ENCODE data around the gene TMEM53. TPM values are rescaled to one million over a fixed set of nuclear protein-coding genes. Genes with fewer than 3 reads are reported as not detected.

Gene TMEM53
- polyA plus RNA-seq, 1 of the 3 experiments (the other 2 are of a cell fraction), result 14.9 TPM

- no peaks in the 10 kb centered on the region for H3K9me3 ChIP-seq
- H3K79me2 ChIP-seq (ENCODE audit: insufficient read depth), result peaks cover 9% of the 10 kb centered on the region; the same call in 1 of the 2 replicates
- peak; percentile 27; the same call in 1 of the 2 replicates for TF ChIP-seq RXRA (IDR thresholded peaks at IDR 0.05; ENCODE audit: borderline replicate concordance, low read depth)
- peak; percentile 68 for TF ChIP-seq NFIC (IDR thresholded peaks at IDR 0.05; ENCODE audit: borderline replicate concordance)
- 0 out of 2 replicates have a peak, but pooled peaks have one; percentile 11 for TF ChIP-seq TAF1 (IDR thresholded peaks at IDR 0.05; ENCODE audit: borderline replicate concordance, low read depth, low read length)
- peak; percentile 25; the same call in 1 of the 2 replicates for TF ChIP-seq POLR2AphosphoS5 (IDR thresholded peaks at IDR 0.05; ENCODE audit: low read depth, low read length)
- peak; percentile 18 for TF ChIP-seq TCF12 (IDR thresholded peaks at IDR 0.05)
- 0 out of 2 replicates have a peak, but pooled peaks have one; percentile 9 for TF ChIP-seq JUND (IDR thresholded peaks at IDR 0.05)
- peak; percentile 51; the same call in 1 of the 2 replicates for TF ChIP-seq YY1 (IDR thresholded peaks at IDR 0.05; ENCODE audit: low read depth)
- peak in 1 of 2 experiments; percentile 40; a peak in 1 of 4 replicates for TF ChIP-seq EP300 (IDR thresholded peaks at IDR 0.05; ENCODE audit: borderline replicate concordance in 1 of 2, low read depth in 1 of 2, low read length in 1 of 2)
- TF ChIP-seq TEAD4 (IDR thresholded peaks at IDR 0.05; ENCODE audit: borderline replicate concordance, insufficient read depth), result 0 out of 2 replicates have a peak, but pooled peaks have one; percentile 25
- no peak for TF ChIP-seq SMC3 (IDR thresholded peaks at IDR 0.05; ENCODE audit: low read depth, low read length)
- TF ChIP-seq FOSL2 (IDR thresholded peaks at IDR 0.05; ENCODE audit: borderline replicate concordance, low read depth), result peak; percentile 28; the same call in 1 of the 2 replicates
- TF ChIP-seq, protein P1, sequence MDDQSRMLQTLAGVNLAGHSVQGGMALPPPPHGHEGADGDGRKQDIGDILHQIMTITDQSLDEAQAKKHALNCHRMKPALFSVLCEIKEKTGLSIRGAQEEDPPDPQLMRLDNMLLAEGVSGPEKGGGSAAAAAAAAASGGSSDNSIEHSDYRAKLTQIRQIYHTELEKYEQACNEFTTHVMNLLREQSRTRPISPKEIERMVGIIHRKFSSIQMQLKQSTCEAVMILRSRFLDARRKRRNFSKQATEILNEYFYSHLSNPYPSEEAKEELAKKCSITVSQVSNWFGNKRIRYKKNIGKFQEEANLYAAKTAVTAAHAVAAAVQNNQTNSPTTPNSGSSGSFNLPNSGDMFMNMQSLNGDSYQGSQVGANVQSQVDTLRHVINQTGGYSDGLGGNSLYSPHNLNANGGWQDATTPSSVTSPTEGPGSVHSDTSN (IDR thresholded peaks at IDR 0.05), result peak; percentile 78
- no peak for TF ChIP-seq CHD2 (IDR thresholded peaks at IDR 0.05; ENCODE audit: low read length, partially characterized antibody)
- no peak for TF ChIP-seq RCOR1 (IDR thresholded peaks at IDR 0.05; ENCODE audit: low read length)
- H3K4me3 ChIP-seq (ENCODE audit: low read depth in 2 of 2, low read length in 1 of 2), result no peak overlapping the region
- no peaks in the 10 kb centered on the region for H4K20me1 ChIP-seq (ENCODE audit: insufficient read depth)
- peak overlapping the region in 1 of 2 experiments; percentile 69; a peak in 2 of 4 replicates for H3K27ac ChIP-seq (ENCODE audit: low read depth in 2 of 2, low read length in 1 of 2)
- H3F3A ChIP-seq (replicated peaks; ENCODE audit: insufficient read depth), result peaks cover 26% of the 10 kb centered on the region
- no peak for DNase-seq
- H3K36me3 ChIP-seq (replicated peaks in 1 of 2; ENCODE audit: control insufficient read depth in 1 of 2, insufficient read depth in 2 of 2, low read length in 1 of 2), result peaks cover 4 to 13% of the 10 kb centered on the region in 2 experiments
- H3K4me2 ChIP-seq, result no peak overlapping the region
- ChIA-PET POLR2A (interaction anchor here (3.8 kb wide), 1 partner anchor 23 kb away, joined by 50 read pairs; no protein-coding TSS in a partner anchor), CTCF (interaction anchor here (0.7 to 15.4 kb wide), 5 partner anchors 19 to 45 kb away, joined by 3 to 163 read pairs (median 3); partner anchors contain the start of gene TMEM53)
- H3K4me1 ChIP-seq (ENCODE audit: control insufficient read depth in 1 of 2, insufficient read depth in 2 of 2, low read depth in 1 of 2, low read length in 1 of 2), result peaks cover 4 to 31% of the 10 kb centered on the region in 2 experiments; a peak in 1 of 4 replicates
- no peaks in the 10 kb centered on the region for H3K9me2 ChIP-seq
- H3K9ac ChIP-seq, result peak overlapping the region; percentile 3; the same call in 1 of the 2 replicates
- WGBS (ENCODE audit: low lambda C conversion rate), result 76% methylated on average over 5 of the region's 5 CpGs
- no peak overlapping the region for H2AFZ ChIP-seq (ENCODE audit: low read depth)
- no peaks in the 10 kb centered on the region for H3K27me3 ChIP-seq (ENCODE audit: insufficient read depth)
Measured at GRCh38 chr1:44628962-44629756, 45.1 kb downstream of the TMEM53 start.

DNA sequence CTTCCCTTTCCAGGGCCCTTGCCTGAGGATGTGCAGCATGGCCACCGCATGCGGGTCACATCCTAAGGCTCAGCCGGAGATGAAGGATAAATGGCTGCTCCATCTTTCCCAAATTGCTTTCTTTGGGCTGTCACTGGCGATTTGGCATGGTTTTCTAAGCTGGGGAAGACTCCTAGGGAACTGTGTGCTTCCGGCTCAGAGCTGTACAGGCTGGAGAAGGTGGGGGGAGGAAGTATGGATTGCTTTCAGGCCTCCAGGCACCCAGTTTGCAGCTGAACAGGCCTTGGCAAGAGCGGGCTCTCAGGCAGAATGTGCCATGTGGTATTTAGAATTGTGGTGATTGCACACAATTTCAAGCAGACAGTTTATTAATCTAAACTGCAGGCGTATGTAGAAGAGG, 48.9 kb downstream of the TMEM53 start:
- Histone ChIP-seq H3K27me3 (ENCODE audit: insufficient read depth) (no peaks in the 10 kb centered on the region), H3K9ac (no peak overlapping the region), H3K27ac (ENCODE audit: low read depth in 2 of 2, low read length in 1 of 2) (no peak overlapping the region), H2AFZ (ENCODE audit: low read depth) (no peak overlapping the region), H3K4me2 (no peak overlapping the region), H3K9me2 (no peaks in the 10 kb centered on the region), H3F3A (replicated peaks; ENCODE audit: insufficient read depth) (peaks cover 20% of the 10 kb centered on the region), H4K20me1 (ENCODE audit: insufficient read depth) (no peaks in the 10 kb centered on the region), H3K79me2 (ENCODE audit: insufficient read depth) (no peaks in the 10 kb centered on the region), H3K36me3 (replicated peaks in 1 of 2; ENCODE audit: control insufficient read depth in 1 of 2, insufficient read depth in 2 of 2, low read length in 1 of 2) (no peaks in the 10 kb centered on the region), H3K4me3 (ENCODE audit: low read depth in 2 of 2, low read length in 1 of 2) (no peak overlapping the region), H3K9me3 (no peaks in the 10 kb centered on the region), H3K4me1 (ENCODE audit: control insufficient read depth in 1 of 2, insufficient read depth in 2 of 2, low read depth in 1 of 2, low read length in 1 of 2) (peaks cover 0 to 10% of the 10 kb centered on the region in 2 experiments; a peak in 2 of 4 replicates)
- ChIA-PET POLR2A (interaction anchor here (1.3 kb wide), 1 partner anchor 8 kb away, joined by 3 read pairs; no protein-coding TSS in a partner anchor), CTCF (interaction anchor here (1.2 to 1.9 kb wide), 5 partner anchors 15 to 30 kb away, joined by 3 to 6 read pairs (median 5); no protein-coding TSS in a partner anchor)
- DNase-seq, result no peak
- WGBS (ENCODE audit: low lambda C conversion rate), result 84% methylated on average over 7 of the region's 7 CpGs
- TF ChIP-seq RCOR1 (IDR thresholded peaks at IDR 0.05; ENCODE audit: low read length), result no peak
- TF ChIP-seq GATA2 (CRISPR knock-in tag; IDR thresholded peaks at IDR 0.05), result no peak
- TF ChIP-seq RFX5 (IDR thresholded peaks at IDR 0.05; ENCODE audit: low read length), result no peak
- TF ChIP-seq FOXM1 (IDR thresholded peaks at IDR 0.05; ENCODE audit: low read depth), result no peak
- no peak for TF ChIP-seq MXI1 (IDR thresholded peaks at IDR 0.05; ENCODE audit: low read depth, low read length)
- TF ChIP-seq POLR2AphosphoS5 (IDR thresholded peaks at IDR 0.05; ENCODE audit: low read depth, low read length), result no peak
- TF ChIP-seq, protein P2, sequence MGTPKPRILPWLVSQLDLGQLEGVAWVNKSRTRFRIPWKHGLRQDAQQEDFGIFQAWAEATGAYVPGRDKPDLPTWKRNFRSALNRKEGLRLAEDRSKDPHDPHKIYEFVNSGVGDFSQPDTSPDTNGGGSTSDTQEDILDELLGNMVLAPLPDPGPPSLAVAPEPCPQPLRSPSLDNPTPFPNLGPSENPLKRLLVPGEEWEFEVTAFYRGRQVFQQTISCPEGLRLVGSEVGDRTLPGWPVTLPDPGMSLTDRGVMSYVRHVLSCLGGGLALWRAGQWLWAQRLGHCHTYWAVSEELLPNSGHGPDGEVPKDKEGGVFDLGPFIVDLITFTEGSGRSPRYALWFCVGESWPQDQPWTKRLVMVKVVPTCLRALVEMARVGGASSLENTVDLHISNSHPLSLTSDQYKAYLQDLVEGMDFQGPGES (IDR thresholded peaks at IDR 0.05; ENCODE audit: low read depth, low read length), result no peak
- no peak for TF ChIP-seq EZH2phosphoT487 (IDR thresholded peaks at IDR 0.05; ENCODE audit: borderline replicate concordance, low read depth)
- TF ChIP-seq CHD2 (IDR thresholded peaks at IDR 0.05; ENCODE audit: low read length, partially characterized antibody), result no peak
- TF ChIP-seq, protein P3, sequence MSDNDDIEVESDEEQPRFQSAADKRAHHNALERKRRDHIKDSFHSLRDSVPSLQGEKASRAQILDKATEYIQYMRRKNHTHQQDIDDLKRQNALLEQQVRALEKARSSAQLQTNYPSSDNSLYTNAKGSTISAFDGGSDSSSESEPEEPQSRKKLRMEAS (IDR thresholded peaks at IDR 0.05; ENCODE audit: low read depth), result no peak
- TF ChIP-seq TCF12 (IDR thresholded peaks at IDR 0.05), result no peak
- no peak for TF ChIP-seq JUND (IDR thresholded peaks at IDR 0.05)
- no peak for TF ChIP-seq SIN3A (IDR thresholded peaks at IDR 0.05; ENCODE audit: borderline replicate concordance, low read depth, low read length)
- no peak for TF ChIP-seq SMC3 (IDR thresholded peaks at IDR 0.05; ENCODE audit: low read depth, low read length)
- TF ChIP-seq RXRA (IDR thresholded peaks at IDR 0.05; ENCODE audit: borderline replicate concordance, low read depth), result no peak
